HG03558 (cell line): Measurements from ENCODE around the gene PCSK5.
"Not testable (repeated sequence)": the region's sequence is repeated elsewhere in the genome, so short reads cannot be mapped to it uniquely, and the experiment has no call there.

Experiments used
- ATAC-seq: cut with Tn5 transposase; IDR thresholded peaks from one replicate; pipeline ENCODE4 v1.9.1; 2021; ENCODE audit warnings: moderate number of reproducible peaks; ENCODE audit not compliant: unreplicated experiment; ENCODE audit errors: extremely low read depth

Gene PCSK5

DNA sequence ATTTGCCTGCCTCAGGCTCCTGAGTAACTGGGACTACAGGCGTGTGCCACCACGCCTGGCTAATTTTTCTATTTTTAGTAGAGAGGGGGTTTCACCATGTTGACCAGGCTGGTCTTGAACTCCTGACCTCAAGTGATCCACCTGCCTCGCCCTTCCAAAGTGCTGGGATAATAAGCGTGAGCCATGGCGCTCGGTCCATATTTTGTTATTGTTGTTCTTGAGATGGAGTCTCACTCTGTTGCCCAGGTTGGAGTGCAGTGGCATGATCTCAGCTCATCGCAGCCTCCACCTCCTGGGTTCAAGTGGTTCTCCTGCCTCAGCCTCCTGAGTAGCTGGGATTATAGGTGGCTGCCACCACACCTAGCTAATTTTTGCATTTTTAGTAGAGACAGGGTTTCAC is 433.6 kb downstream of the PCSK5 start:
- ATAC-seq, result not testable (repeated sequence)

DNA sequence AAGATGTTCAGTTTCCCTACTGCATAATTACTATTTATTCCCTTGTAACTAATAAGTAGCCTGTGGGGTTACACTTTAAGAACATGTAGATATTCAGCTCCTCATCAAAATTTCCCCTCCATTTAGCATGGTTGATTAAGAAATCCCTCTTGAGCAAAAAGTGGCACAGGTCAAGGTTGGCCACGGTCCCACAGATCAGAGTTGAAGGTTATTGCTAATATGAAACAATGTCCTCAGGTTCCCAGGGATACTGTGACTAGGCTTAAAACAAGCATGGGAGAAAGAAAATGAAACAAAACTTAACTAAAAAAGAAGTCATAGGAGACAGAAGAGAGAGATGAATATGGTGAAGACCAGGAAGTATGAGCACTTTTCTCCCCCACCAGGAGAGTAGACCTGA is 439.6 kb downstream of the PCSK5 start:
- no peak for ATAC-seq

- no peak for ATAC-seq
Measured at GRCh38 chr9:76333388-76333787, 442.9 kb downstream of the PCSK5 start.

GRCh38 chr9:76333964-76334363 is 443.5 kb downstream of the PCSK5 start:
- no peak for ATAC-seq

GRCh38 chr9:76336027-76336426 is 445.6 kb downstream of the PCSK5 start:
- ATAC-seq, result no peak

GRCh38 chr9:76338418-76338817 is 447.9 kb downstream of the PCSK5 start:
- no peak for ATAC-seq

DNA sequence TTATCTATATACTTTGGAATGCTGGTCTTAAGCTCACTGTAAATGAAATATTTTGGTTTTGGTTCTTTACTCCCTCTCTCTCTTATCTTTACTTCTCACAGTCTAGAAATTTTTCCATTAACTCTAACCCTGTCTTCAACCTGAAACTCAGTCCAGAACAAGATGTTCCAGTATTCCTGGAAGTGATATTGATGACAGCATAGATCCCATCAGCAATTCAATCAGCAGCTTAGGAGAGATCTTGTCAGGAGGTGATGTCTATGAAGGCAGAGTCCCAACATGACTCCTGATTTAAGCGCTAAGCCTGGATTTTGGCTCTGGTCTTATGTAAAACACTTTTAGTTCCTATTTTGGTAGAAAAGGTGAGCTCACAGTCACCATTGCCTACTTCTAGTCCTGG is 451.1 kb downstream of the PCSK5 start:
- no peak for ATAC-seq

DNA sequence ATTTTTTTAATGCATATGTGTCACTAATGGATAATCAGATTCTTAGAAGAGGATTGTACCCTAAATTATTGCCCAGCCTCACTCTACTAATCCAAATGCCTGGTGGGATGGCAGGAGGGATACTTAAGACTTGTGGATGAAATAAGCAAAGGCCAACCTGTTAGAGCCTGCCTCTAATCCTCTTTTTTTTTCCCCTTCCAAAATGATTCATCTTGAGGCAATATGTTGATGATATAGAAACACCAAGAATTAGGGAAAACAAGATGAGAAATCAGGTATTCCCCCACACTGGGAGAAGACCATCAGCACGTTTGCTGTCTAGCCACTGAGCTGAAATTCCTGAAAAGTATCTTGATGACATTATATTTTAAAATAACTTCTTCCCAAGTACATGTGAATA is 451.7 kb downstream of the PCSK5 start:
- no peak for ATAC-seq

- no peak for ATAC-seq
Measured at GRCh38 chr9:76342858-76343257, 452.4 kb downstream of the PCSK5 start.

GRCh38 chr9:76349865-76350264 is 459.4 kb downstream of the PCSK5 start:
- ATAC-seq, result no peak

DNA sequence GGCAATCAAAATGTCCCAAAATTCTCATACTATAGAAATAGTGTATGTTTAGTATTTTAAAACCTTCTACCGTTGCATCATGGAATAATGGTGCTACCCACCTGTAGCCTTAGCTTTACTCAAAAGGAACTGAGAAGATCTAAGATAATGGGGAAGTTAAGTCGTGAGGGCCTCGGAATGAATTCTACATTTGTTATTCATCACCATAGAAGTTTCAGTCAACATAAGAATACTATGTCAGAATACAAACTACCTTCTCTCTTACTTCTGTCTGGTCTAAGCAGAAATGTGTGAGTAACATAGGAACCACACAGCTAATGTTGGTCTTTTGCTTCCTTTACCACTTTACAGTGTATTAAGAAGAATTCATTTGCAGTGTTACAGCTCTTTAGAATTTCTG is 460.5 kb downstream of the PCSK5 start:
- no peak for ATAC-seq

DNA sequence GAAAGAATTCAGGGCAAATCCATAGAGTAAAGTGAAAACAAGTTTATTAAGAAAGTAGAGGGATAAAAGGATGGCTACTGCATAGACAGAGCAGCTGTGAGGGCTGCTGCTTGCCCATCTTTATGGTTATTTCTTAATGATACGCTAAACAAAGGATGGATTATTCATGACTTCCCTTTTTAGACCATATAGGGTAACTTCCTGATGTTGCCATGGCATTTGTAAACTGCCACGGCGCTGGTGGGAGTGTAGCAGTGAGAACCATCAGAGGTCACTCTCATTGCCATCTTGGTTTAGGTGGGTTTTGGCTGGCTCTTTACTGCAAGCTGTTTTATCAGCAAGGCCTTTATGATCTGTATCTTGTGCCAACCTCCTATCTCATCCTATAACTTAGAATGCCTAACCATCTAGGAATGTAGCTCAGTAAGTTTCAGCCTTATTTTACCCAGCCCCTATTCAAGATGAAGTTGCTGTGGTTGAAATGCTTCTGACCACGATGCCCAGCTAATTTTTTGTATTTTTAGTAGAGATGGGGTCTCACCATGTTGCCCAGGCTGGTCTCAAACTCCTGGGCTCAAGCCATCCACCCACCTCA is 461.6 kb downstream of the PCSK5 start:
- no peak for ATAC-seq

DNA sequence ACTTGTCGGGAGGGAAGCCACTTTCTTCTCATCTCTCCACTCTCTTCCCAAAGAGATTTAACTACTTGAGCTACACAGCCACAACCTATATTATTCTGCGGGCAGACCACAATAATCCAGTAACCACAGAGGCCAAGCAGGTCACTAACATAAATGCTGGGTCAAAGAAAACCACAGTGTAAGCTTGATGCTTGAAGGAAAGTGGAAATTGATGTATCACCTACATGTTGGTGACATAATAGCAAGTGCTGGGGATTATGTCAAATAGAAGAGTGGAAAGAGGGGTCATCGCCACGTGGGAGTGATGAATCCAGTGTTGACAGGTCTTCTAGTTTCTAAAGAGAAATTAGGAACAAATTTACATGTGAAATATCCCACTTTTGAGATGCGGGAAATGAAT is 462.8 kb downstream of the PCSK5 start:
- no peak for ATAC-seq

GRCh38 chr9:76354221-76354620 is 463.7 kb downstream of the PCSK5 start:
- no peak for ATAC-seq

- no peak for ATAC-seq
Measured at GRCh38 chr9:76355886-76356285, 465.4 kb downstream of the PCSK5 start.

- ATAC-seq, result no peak
Measured at GRCh38 chr9:76357555-76357954, 467.1 kb downstream of the PCSK5 start.

DNA sequence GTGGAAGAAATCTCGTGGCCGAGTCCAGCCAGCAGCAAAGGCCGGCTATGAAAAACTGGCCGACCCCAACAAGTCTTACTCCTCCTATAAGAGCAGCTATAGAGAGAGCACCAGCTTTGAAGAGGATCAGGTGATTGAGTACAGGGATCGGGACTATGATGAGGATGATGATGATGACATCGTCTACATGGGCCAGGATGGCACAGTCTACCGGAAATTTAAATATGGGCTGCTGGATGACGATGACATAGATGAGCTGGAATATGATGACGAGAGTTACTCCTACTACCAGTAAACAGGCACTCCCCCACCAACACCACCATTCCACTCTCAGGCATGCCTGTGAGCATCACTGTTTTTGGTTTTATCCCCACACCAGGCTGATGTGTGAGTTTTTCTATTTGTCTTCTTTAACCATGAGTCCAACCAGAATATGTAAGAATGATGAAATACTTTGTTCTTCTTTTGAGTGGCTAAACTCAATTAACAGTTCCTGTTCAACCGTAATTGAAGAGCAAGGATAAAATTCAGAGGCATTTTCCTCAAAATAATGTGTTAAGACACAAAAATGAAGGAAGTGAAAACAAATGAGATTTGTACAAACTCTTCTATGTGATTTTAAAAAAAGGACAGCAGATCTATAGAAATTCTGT is 468.3 kb downstream of the PCSK5 start:
- no peak for ATAC-seq

GRCh38 chr9:76359365-76359764 is 468.9 kb downstream of the PCSK5 start:
- no peak for ATAC-seq

- no peak for ATAC-seq
Measured at GRCh38 chr9:76359766-76360165, 469.3 kb downstream of the PCSK5 start.

DNA sequence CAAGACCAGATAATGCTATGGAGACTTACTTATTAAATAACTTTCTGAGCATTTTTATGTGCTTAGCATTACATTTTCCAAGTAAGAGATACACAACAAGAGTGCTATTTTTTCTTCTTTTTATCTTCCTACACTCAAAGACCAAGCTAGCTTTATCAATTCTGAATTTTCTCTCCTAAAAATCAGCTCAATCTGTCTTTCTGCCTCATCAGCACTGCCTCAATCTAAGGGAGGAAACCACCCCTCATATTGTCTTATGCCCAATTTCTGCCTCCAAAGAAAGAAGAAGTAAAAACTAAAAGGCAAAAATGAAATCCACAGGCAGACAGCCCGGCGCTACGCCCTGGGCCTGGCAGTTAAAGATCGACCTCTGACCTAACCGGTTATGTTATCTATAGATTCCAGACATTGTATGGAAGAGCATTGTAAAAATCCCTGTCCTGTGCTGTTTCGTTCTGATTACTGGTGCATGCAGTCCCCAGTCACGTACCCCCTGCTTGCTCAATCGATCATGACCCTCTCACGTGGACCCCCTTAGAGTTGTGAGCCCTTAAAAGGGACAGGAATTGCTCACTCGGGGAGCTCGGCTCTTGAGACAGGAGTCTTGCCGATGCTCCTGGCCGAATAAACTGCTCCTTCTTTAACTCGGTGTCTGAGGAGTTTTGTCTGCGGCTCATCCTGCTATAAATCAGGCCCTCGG is 472.0 kb downstream of the PCSK5 start:
- not testable (repeated sequence) for ATAC-seq

DNA sequence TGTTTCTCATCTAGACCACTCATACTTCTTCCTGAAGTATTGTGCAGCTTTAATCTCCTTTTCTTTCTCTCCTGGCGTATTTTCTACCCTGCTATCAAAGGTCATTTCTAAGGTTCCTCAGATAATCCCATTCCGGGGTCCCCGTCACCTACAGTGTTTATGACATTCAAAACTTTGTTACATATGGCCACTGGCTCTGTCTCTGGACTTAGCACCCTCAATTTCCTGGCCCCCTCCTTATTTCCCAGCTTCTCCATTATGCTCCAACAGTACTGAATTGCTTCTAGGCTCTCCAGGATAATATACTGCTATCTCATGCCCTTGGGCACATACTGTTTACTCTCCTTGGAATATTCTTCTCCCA is 472.5 kb downstream of the PCSK5 start:
- no peak for ATAC-seq

GRCh38 chr9:76365028-76365427 is 474.6 kb downstream of the PCSK5 start:
- ATAC-seq, result no peak
